Lung microvascular endothelial cell (primary cell): ENCODE measurements around the gene KRT222. TPM values are rescaled to one million over a fixed set of nuclear protein-coding genes. Genes with fewer than 3 reads are reported as not detected.

Source experiments
- DNase-seq, 2 donors: peaks; one replicate each; pipeline versions ENCODE4 v3.0.0 to v3.0.0-alpha.2; 2010; ENCODE audit warnings: low read depth in 2 of 2
- total RNA-seq: library from RNA; depleted of rRNA; stranded (reverse); fragments of >200 nt; gene quantifications from 2 replicates; pipeline ENCODE4 v1.2.1, GENCODE V29; 2014

Gene KRT222
- total RNA-seq, 1 donor from 2014 or later, result not detected

GRCh38 chr17:40658396-40658795 is 6.6 kb downstream of the KRT222 start:
- no peak for DNase-seq

GRCh38 chr17:40651939-40652338 is 13.0 kb downstream of the KRT222 start:
- DNase-seq, result no peak

GRCh38 chr17:40648384-40648968 is 16.5 kb downstream of the KRT222 start:
- DNase-seq, result peak in 1 of 2 donors; percentile 41

- peak; percentile 79 to 81 for DNase-seq
Observed at GRCh38 chr17:40647624-40648383, 17.2 kb downstream of the KRT222 start, which contains the start of gene SMARCE1. Gene SMARCE1 (minus strand): TSS chr17:40647818. CDS start chr17:40645802, 2,016 bp downstream.

GRCh38 chr17:40646791-40647623 is 18.0 kb downstream of the KRT222 start:
- DNase-seq, result peak; percentile 50 to 65

- DNase-seq, result peak in 1 of 2 donors; percentile 32
Observed at GRCh38 chr17:40645943-40646342, 19.0 kb downstream of the KRT222 start.

GRCh38 chr17:40645291-40645690 is 19.7 kb downstream of the KRT222 start:
- DNase-seq, result peak in 1 of 2 donors; percentile 4

GRCh38 chr17:40637931-40638330 is 27.0 kb downstream of the KRT222 start:
- no peak for DNase-seq

GRCh38 chr17:40633871-40634270 is 31.1 kb downstream of the KRT222 start:
- no peak for DNase-seq

- no peak for DNase-seq
Observed at GRCh38 chr17:40632216-40632615, 32.8 kb downstream of the KRT222 start.

GRCh38 chr17:40629842-40630241 is 35.1 kb downstream of the KRT222 start:
- no peak for DNase-seq

- no peak for DNase-seq
Observed at GRCh38 chr17:40625311-40625710, 39.7 kb downstream of the KRT222 start.

GRCh38 chr17:40623419-40624210 is 41.4 kb downstream of the KRT222 start:
- DNase-seq, result no peak

GRCh38 chr17:40622509-40622928 is 42.5 kb downstream of the KRT222 start:
- no peak for DNase-seq

GRCh38 chr17:40621578-40621977 is 43.4 kb downstream of the KRT222 start:
- no peak for DNase-seq

- DNase-seq, result no peak
Observed at GRCh38 chr17:40621019-40621418, 44.0 kb downstream of the KRT222 start.

GRCh38 chr17:40618754-40619625 is 46.0 kb downstream of the KRT222 start:
- no peak for DNase-seq

- DNase-seq, result no peak
Observed at GRCh38 chr17:40617678-40618240, 47.2 kb downstream of the KRT222 start.

- DNase-seq, result no peak
Observed at GRCh38 chr17:40616592-40616991, 48.4 kb downstream of the KRT222 start.
